HG02759 (cell line): ENCODE results near the gene PISD.

Experiments
- ATAC-seq: cut with Tn5 transposase; IDR thresholded peaks from one replicate; pipeline ENCODE4 v1.9.1; 2021; ENCODE audit warnings: mild to moderate bottlenecking, moderate library complexity; ENCODE audit not compliant: unreplicated experiment

Gene PISD

DNA sequence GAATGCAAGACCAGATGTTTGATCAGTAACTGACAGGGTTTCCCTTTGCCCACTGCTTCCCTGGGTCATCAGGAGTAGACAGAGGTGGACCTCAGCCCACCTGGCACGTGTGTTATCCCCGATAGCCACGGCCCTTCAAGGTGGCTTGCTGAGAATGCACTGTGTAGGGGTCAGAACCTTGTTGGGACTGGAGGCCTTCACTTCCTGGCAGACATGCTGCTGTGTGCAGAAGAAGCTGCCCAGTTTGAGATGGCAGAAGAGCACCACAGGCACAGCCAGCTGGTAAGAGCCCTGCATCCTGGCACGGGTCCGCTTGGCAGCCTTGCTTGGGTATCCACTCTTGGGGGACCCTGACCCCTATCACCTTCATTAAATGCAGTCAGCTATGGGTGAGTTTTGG is 83.8 kb downstream of the PISD start:
- no peak for ATAC-seq

DNA sequence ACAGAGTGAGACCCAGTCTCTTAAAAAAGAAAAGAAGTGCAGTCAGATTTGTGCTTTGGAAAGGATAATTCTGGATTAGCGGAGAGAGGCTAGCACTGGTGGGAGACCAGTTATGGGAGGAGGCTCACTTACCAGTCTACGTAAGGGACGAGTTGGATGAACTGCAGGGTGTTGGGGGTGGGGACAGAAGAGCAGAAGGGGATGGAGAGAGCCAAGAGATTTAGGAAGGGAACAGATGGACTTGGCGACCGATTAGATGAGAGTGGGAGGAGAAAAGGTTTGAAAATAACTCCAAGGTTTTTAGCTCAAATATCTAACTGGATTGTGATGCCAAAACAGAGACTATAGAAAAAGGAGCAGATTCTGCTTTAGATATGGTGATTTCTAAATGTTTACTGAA is 84.3 kb downstream of the PISD start:
- no peak for ATAC-seq

DNA sequence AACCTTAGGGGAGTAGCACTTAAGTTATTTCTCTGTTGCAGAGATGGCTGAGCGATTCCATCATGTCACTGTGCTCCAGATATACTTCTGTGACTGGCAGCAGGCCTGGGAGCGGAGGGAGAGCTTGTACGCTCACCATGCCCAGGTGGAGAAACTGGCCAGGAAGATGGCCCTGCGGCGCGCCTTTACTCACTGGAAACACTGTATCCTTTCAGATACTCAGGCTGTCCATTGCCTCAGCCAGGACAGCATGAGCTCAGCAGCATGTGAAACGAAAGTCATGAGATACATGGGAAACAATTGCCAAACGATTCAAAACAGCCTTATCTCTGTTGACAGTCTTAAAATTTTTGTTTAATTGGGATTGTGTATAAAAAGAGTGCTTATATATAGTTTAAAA is 86.8 kb downstream of the PISD start:
- no peak for ATAC-seq

DNA sequence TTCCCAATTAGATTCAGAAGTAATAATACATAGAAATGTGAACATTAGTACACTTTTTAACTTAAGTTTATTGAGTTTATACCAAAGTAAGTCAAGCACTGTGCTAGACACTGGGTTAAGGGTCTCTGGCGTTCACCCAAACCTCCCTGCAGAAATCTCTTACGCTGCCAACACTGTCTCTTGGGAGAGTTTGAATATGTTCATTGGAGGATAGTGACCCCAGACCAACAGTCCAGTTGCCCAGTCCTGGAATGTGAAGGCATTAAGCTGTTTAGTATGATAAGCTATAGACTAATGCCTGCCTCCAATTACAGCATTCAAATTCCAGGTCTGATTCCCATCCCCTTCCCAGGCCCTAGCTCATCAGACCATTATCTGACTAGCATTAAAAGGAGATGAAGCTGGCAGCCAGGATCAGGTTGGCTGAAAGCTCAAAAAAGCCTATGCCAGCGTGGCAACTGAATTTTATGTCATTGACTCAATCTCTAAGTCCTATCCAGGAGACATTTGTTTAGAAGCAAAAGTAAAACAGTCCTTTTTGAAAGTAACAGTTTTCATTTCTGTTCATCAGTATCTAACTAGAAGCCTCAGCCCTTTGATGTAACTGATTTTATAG is 87.9 kb downstream of the PISD start:
- ATAC-seq = no peak

DNA sequence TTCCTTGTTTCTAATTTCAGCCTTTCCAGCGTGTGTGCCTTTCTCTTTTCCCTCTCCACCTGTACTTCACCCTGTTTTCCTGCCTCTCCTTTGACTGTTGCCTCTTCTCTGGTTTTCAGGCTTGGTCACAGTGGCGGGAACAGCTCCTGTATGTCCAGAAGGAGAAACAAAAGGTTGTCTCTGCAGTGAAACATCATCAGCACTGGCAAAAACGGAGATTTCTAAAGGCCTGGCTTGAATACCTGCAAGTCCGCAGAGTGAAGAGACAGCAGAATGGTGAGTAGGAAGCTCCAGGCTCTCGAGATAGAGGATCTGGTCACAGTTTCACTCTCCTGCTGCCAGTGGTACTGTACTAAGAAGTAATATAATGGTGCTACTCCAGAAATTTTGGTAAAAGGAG is 89.1 kb downstream of the PISD start:
- ATAC-seq = no peak

DNA sequence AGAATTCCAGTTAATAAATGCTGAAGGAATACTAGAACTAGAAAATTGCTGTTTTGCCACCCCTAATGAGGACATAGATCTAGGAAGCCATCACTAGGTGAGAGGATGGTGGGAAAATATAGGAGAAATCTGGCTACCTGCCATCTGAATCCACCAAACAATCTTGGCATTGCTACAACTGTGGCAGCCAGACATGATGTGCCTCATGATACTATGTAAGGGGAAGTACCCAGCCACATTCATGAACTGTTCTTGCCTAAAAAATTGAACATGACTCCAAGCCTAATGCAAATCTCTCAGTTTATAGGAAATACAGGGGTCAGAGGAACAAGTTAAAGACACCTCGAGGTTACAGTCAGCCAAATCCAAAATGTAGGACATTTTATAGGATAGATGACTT is 92.9 kb downstream of the PISD start:
- no peak for ATAC-seq
